GM13977 (cell line): Measurements from ENCODE around the gene CIITA.

Source experiments
- DNase-seq: peaks from one replicate; pipeline ENCODE4 v3.0.0; 2012; ENCODE audit warnings: low spot score
- in situ Hi-C: fragments of 300-500 bp; cut with MboI; formaldehyde crosslinking; loops from one replicate; pipeline ENCODE4 v1.12.0; 2022; ENCODE audit warnings: low sequenced_read_pairs, low pct_unique_long_range_greater_than_20kb, mixed read lengths, inconsistent platforms; ENCODE audit not compliant: unreplicated experiment
- TF ChIP-seq, protein P1 (sequence below): IDR thresholded peaks from 2 replicates; pipeline ENCODE4 v1.5.1; 2012; ENCODE audit warnings: mild to moderate bottlenecking, control low read depth; ENCODE audit not compliant: insufficient read depth; ENCODE audit errors: extremely low read depth, missing control alignments

Gene CIITA

GRCh38 chr16:10840703-10841102, 36.3 kb upstream of the CIITA start:
- TF ChIP-seq, protein P1, sequence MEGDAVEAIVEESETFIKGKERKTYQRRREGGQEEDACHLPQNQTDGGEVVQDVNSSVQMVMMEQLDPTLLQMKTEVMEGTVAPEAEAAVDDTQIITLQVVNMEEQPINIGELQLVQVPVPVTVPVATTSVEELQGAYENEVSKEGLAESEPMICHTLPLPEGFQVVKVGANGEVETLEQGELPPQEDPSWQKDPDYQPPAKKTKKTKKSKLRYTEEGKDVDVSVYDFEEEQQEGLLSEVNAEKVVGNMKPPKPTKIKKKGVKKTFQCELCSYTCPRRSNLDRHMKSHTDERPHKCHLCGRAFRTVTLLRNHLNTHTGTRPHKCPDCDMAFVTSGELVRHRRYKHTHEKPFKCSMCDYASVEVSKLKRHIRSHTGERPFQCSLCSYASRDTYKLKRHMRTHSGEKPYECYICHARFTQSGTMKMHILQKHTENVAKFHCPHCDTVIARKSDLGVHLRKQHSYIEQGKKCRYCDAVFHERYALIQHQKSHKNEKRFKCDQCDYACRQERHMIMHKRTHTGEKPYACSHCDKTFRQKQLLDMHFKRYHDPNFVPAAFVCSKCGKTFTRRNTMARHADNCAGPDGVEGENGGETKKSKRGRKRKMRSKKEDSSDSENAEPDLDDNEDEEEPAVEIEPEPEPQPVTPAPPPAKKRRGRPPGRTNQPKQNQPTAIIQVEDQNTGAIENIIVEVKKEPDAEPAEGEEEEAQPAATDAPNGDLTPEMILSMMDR = no peak
- DNase-seq = no peak
- in situ Hi-C loops = no loop called here

- in situ Hi-C loops = no loop called here
- no peak for DNase-seq
- TF ChIP-seq, protein P1 = no peak
Measured at GRCh38 chr16:10846213-10846998, 30.6 kb upstream of the CIITA start.

DNA sequence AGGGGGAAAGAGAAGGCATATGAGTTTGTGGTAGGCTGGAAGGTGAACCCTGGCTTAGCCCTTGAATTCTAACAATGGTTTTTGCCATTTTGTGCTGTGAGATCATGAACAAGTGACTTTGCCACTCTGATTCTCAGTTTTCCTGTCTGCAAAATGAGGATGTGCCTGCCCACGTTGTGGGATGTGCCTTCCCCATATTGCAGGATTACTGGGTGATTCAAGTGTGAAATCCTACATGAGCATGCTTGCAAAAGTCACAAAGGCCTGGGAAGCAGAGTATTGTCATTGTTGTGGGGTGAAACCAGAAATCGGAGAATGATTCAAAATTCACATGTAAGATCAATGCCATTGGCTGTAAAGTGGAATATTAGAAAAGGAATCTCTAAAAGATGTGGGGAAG, 29.8 kb upstream of the CIITA start:
- DNase-seq = no peak
- in situ Hi-C loops = no loop called here
- TF ChIP-seq, protein P1 = no peak

DNA sequence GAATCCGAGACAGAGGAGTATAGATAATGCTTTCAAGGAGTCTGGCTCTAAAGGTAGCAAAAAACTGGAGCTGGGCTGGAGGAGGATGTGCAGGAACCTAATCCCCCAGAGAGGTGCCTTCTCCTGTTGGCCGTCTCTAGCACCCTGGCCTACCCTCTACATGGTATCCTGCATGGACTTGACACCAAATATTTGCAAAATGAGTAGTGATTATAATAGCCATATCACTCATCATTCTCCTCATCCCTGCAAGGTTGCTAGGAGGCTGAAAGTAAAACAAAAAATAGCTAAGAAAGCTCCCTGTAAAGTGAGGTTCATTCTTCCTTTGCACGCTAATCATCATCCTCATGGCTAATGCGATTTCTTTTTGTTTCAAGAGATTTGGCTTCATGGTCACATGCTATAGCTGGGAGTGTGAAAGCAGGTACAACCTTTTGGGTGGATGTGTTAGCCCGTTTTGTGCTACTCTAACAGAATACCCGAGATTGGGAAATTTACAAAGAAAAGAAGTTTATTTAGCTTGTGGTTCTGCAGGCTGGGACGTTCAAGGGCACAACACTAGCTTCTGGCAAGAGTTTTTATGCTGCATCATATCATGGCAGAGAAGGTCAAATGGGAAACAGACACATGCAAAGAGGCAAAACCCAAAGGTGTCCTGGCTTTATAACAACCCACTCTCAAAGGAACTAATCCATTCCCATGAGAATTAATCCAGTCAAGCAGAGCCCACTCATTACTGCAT, 27.1 kb upstream of the CIITA start:
- no peak for DNase-seq
- in situ Hi-C loops = no loop called here
- TF ChIP-seq, protein P1 = no peak

GRCh38 chr16:10850478-10850850, 26.5 kb upstream of the CIITA start:
- no peak for DNase-seq
- TF ChIP-seq, protein P1 = no peak
- in situ Hi-C loops = no loop called here

DNA sequence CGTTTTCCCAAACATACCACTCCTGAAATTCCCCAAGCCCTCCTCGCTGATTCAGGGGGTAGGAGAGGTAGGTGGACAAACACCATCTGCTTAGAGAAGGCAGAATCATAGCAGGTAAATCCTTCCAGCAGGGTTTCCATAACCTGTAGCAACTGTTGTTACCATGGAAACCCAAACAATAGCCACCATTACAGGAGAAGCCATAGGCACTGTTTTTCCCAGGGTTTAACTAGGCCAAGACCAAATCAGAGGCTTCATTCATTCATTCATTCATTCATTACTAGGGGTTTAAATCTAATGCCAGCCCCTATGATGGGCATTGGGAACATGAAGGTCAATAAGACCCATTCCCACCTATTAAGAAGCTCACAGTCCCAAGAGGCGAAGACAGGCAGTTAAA, 25.5 kb upstream of the CIITA start:
- TF ChIP-seq, protein P1 = no peak
- no peak for DNase-seq
- in situ Hi-C loops = no loop called here
